Left ventricle myocardium superior (tissue), 1 donor: ENCODE data around the gene CMIP. TPM values are rescaled to one million over a fixed set of nuclear protein-coding genes. Genes with fewer than 3 reads are reported as not detected.

Experiments
- ATAC-seq: fragments of 200-7000 bp; cut with Tn5 transposase; one replicate; pipeline ENCODE4 v1.9.1; 2020; ENCODE audit warnings: mild to moderate bottlenecking, moderate library complexity
- DNase-seq: peaks from one replicate; pipeline ENCODE4 v3.0.0-alpha.2; 2020
- intact Hi-C: fragments of 100-400 bp; cut with micrococcal nuclease; formaldehyde crosslinking; loops from one replicate; pipeline ENCODE4 v1.11.0; 2022
- total RNA-seq: library from RNA; stranded (reverse); fragmentation: NEBNext Ultra II Directional; extraction: Animal tissue kit (Norgen Biotek cat#: 25700); gene quantifications from one replicate; pipeline ENCODE4 v1.2.1, GENCODE V29; 2021
- donor health status: DM: no; HTN: yes; CAD: no; lungs with severe emphysema.

The CMIP gene
- total RNA-seq, 1 donor from 2014 or later, result 9.7 TPM

GRCh38 chr16:81456523-81457325 lies 12.1 kb downstream of the CMIP start:
- no peak for ATAC-seq
- intact Hi-C loops, result no loop called here
- DNase-seq, result no peak

- no peak for DNase-seq
- peak; percentile 39 for ATAC-seq
- intact Hi-C loops, result no loop called here
These were observed 12.9 kb downstream of the CMIP start for GRCh38 chr16:81457326-81458133.

GRCh38 chr16:81458149-81458669 lies 13.6 kb downstream of the CMIP start:
- intact Hi-C loops, result no loop called here
- DNase-seq, result no peak
- ATAC-seq, result no peak

- DNase-seq (no peak), ATAC-seq (no peak)
- intact Hi-C loops, result no loop called here
These were observed 14.4 kb downstream of the CMIP start for GRCh38 chr16:81458827-81459598.

- intact Hi-C loops, result no loop called here
- DNase-seq, result no peak
- ATAC-seq, result peak; percentile 20
These were observed 15.5 kb downstream of the CMIP start for GRCh38 chr16:81460075-81460474.

- ATAC-seq (no peak), DNase-seq (no peak)
- intact Hi-C loops, result no loop called here
These were observed 16.6 kb downstream of the CMIP start for GRCh38 chr16:81461243-81461642.

GRCh38 chr16:81461766-81462165 lies 17.2 kb downstream of the CMIP start:
- ATAC-seq, result peak; percentile 45
- no peak for DNase-seq
- intact Hi-C loops, result no loop called here

- intact Hi-C loops, result no loop called here
- DNase-seq, result peak; percentile 4
- no peak for ATAC-seq
These were observed 18.1 kb downstream of the CMIP start for GRCh38 chr16:81462683-81463082.

GRCh38 chr16:81463296-81463890 lies 18.8 kb downstream of the CMIP start:
- no peak for DNase-seq
- ATAC-seq, result no peak
- intact Hi-C loops, result no loop called here

GRCh38 chr16:81464279-81464678 lies 19.7 kb downstream of the CMIP start:
- ATAC-seq (no peak), DNase-seq (no peak)
- intact Hi-C loops, result no loop called here

GRCh38 chr16:81465375-81465943 lies 20.9 kb downstream of the CMIP start:
- no peak for ATAC-seq
- DNase-seq, result no peak
- intact Hi-C loops, result no loop called here

- DNase-seq (no peak), ATAC-seq (no peak)
- intact Hi-C loops, result no loop called here
These were observed 21.9 kb downstream of the CMIP start for GRCh38 chr16:81466356-81466980.

- intact Hi-C loops, result no loop called here
- DNase-seq, result no peak
- ATAC-seq, result no peak
These were observed 22.5 kb downstream of the CMIP start for GRCh38 chr16:81467072-81467471.

GRCh38 chr16:81467815-81468214 lies 23.2 kb downstream of the CMIP start:
- DNase-seq (no peak), ATAC-seq (no peak)
- intact Hi-C loops, result no loop called here

GRCh38 chr16:81468269-81468902 lies 23.8 kb downstream of the CMIP start:
- ATAC-seq, result no peak
- DNase-seq, result no peak
- intact Hi-C loops, result no loop called here

GRCh38 chr16:81469183-81469677 lies 24.6 kb downstream of the CMIP start:
- intact Hi-C loops, result no loop called here
- DNase-seq, result no peak
- no peak for ATAC-seq

GRCh38 chr16:81469710-81470535 lies 25.3 kb downstream of the CMIP start:
- ATAC-seq (peak; percentile 59), DNase-seq (peak; percentile 52)
- intact Hi-C loops, result no loop called here
